ENCODE results near the gene NINJ1. TPM values are rescaled to one million over a fixed set of nuclear protein-coding genes. Genes with fewer than 3 reads are reported as not detected.

The NINJ1 gene
- total and polyA plus RNA-seq, 2 of the 8 experiments (the other 6 are each of a cell fraction or from before 2014, with no cell fraction given) = 28.2 to 65.6 TPM

DNA sequence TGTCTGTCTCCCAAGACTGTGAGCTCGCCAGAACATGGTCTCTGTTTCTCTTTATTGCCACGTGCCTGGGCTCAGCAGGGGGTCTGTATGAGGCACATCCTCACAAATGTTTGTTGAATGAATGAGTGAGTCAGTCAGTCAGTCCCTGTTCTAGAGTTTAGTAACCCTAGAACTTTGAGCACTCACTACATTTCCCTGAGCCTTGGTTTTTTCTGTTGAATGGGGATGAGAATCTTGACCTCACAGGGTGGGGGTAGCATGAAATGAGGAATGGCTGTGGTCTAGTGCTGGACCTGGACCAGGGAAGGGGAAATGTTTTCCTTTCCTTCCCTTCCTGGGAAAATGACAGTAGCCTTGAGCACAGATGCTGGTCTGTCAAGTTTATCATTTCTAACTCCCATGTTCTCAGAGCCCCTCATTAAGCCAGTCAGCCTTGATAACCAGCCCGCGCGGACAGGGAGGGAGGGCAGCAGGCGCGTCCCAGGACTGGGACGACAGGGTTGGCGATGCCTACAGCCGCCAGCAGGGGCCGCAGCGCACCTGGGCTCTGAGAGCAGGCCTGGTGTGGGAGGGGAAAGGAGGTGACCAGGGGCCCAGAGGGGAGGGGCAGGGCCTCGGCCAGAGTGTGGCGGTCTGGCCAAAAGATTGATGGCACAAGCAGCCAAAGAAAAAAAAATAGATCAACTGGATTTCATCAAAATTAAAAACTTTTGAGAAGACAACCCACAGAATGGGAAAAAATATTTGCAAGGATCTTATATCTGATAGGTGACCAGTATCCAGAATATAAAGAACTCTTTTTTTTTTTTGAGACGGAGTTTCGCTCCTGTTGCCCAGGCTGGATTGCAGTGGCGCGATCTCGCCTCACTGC lies 25.8 kb upstream of the NINJ1 start (continued):
- TF ChIP-seq RAD21 (IDR thresholded peaks at IDR 0.05 in 1 of 2, conservative IDR thresholded peaks at IDR 0.05 in 1 of 2; ENCODE audit: low read depth in 2 of 2, low read length in 2 of 2) (peak; percentile 98 to 99), USF2 (IDR thresholded peaks at IDR 0.05; ENCODE audit: low read length) (no peak), CREB1 (IDR thresholded peaks at IDR 0.05) (peak; percentile 63; the same call in 1 of the 2 replicates), TEAD4 (IDR thresholded peaks at IDR 0.05; ENCODE audit: low read depth, low read length) (no peak)

Measured in H1 (cell line).